Right atrium auricular region (tissue), 2 donors: ENCODE data around the gene GJE1. TPM values are rescaled to one million over a fixed set of nuclear protein-coding genes. Genes with fewer than 3 reads are reported as not detected.
"Not testable (repeated sequence)": the region's sequence is repeated elsewhere in the genome, so short reads cannot be mapped to it uniquely, and the experiment has no call there.

Source experiments
- DNase-seq: peaks from one replicate; pipeline ENCODE4 v3.0.0-alpha.2; 2019; ENCODE audit warnings: low spot score
- H3K27ac ChIP-seq, 2 donors: fragments of 200-600 bp; sonication (generic); 1 replicate in 1 of 2; 2 replicates in 1 of 2; pipeline ENCODE4 v1.5.1; 2016 to 2019
- H3K27me3 ChIP-seq, 2 donors: fragments of 200-600 bp; sonication (generic); one replicate each; pipeline versions ENCODE4 v1.5.1 to v1.6.0; 2017 to 2019
- H3K36me3 ChIP-seq: fragments of 200-600 bp; sonication (generic); one replicate; pipeline ENCODE4 v1.5.1; 2016
- H3K4me1 ChIP-seq, 2 donors: fragments of 200-600 bp; sonication (generic); one replicate each; pipeline versions ENCODE4 v1.5.1 to v1.6.0; 2017 to 2019
- H3K4me3 ChIP-seq, 2 donors: fragments of 200-600 bp; sonication (generic); 1 replicate in 1 of 2; 2 replicates in 1 of 2; pipeline ENCODE4 v1.5.1; 2017 to 2019; ENCODE audit warnings: mild to moderate bottlenecking in 1 of 2, moderate library complexity in 1 of 2
- H3K9me3 ChIP-seq, 2 donors: fragments of 200-600 bp; sonication (generic); one replicate each; pipeline ENCODE4 v1.5.1; 2019
- CTCF ChIP-seq, 2 donors: fragments of 200-600 bp; sonication (generic); IDR thresholded peaks; one replicate each; pipeline ENCODE4 v1.5.1; 2019; ENCODE audit warnings: antibody characterized with exemption in 2 of 2
- total RNA-seq, 2 donors: library from RNA; depleted of rRNA; stranded (reverse); fragments of >200 nt; gene quantifications; one replicate each; pipeline ENCODE4 v1.1.0, GENCODE V29; 2016

The GJE1 gene
- total RNA-seq, 2 donors from 2014 or later = not detected

DNA sequence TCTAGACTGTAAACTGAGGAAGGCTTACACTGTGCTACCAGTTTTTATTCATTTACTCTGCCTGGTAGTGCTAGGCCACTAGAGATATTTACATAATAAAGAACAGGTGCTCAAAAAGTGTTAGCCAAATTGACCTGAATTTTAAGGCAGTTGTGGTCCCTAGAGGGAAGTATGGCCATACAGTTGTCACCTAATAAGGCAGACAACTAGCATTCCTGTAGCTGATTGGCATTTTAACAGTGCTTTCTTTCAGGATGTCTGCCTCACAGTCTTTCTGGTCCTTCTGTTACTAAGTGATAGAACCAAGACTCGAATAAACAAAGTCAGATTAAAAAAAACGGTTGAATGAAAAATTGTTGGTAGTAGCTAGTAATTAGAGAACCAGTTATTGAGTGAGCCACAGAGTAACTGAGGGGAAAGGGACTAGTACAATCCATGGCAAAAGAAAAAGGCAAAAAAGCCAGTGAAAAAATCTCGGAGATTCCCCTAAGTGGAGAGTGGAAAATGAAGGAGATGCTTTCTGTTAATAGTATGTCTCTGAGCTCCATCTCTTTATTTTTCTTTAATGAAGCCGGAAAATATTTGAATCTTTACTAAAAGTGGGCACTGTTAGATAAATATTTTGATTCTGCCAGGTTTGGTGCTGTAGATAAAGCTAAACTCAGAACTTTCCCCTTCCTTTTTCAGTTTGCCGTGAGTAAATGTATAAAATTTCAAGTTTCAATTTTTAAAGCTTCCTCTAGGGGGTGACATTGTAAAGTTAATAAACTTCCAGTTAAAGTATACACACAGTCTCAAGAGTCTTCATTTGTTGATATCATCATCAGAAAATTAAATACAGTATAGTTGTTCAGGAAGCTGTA is 23.4 kb downstream of the GJE1 start:
- H3K4me3 ChIP-seq = no peak overlapping the region
- TF ChIP-seq CTCF (IDR thresholded peaks at IDR 0.05) = peak; percentile 30 to 64

GRCh38 chr6:142156758-142157068 is 24.0 kb downstream of the GJE1 start:
- not testable (repeated sequence) for DNase-seq, H3K36me3 ChIP-seq, H3K9me3 ChIP-seq, H3K4me1 ChIP-seq, H3K4me3 ChIP-seq, H3K27me3 ChIP-seq, H3K27ac ChIP-seq
- peak in 1 of 2 donors; percentile 2 for TF ChIP-seq CTCF (IDR thresholded peaks at IDR 0.05)

More for the DNA sequence above, 23.4 kb downstream of the GJE1 start:
- H3K9me3 ChIP-seq = no peaks in the 10 kb centered on the region
- no peaks in the 10 kb centered on the region for H3K27me3 ChIP-seq
- no peak for DNase-seq
- no peak overlapping the region for H3K27ac ChIP-seq
- H3K36me3 ChIP-seq = no peaks in the 10 kb centered on the region
- peaks cover 0 to 10% of the 10 kb centered on the region in 2 donors for H3K4me1 ChIP-seq

DNA sequence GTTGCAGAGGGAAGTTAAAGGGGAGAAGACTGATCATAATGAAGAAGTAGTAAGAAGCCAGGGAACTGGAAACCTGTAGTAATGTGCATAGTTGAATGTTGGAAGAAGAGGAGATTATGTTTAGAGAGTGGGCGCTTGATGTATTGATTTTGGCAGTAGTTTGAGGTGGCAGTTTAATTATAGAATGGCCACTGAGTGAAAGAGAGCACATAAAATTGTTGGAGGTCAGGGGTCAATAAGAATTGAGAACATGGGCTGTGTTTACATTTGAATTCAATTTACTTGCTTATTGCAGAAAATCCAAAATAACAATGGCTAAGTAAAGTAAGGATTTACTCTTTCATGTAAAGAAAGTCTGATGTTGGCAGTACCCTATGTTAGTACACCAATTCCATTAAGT is 30.1 kb downstream of the GJE1 start:
- Histone ChIP-seq H3K9me3 (no peaks in the 10 kb centered on the region), H3K36me3 (peaks cover 10% of the 10 kb centered on the region), H3K27ac (no peak overlapping the region), H3K4me3 (no peak overlapping the region), H3K4me1 (peaks cover 0 to 9% of the 10 kb centered on the region in 2 donors), H3K27me3 (no peaks in the 10 kb centered on the region)
- no peak for TF ChIP-seq CTCF (IDR thresholded peaks at IDR 0.05)
- DNase-seq = no peak

DNA sequence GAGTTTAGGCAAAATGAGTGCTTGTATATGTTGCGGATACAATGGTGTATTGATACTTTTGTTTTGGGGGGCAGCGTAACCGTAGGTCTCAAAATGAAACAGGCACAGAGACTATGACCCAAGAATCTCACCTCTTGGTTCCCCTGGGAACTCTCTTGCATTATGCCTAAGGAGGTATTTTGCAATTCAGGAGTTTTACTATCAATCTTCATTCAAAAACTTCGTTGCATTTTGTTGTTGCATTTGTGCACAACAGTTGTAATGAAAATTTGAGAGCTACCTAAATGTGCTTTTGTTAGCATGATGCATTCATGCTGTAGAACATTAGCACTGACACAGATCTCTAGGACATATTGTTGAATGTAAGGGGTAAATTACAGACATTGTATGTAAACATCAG is 32.5 kb downstream of the GJE1 start:
- H3K4me3 ChIP-seq = no peak overlapping the region
- no peak for DNase-seq
- no peak for TF ChIP-seq CTCF (IDR thresholded peaks at IDR 0.05)
- peaks cover 0 to 9% of the 10 kb centered on the region in 2 donors for H3K4me1 ChIP-seq
- no peak overlapping the region for H3K27ac ChIP-seq
- no peaks in the 10 kb centered on the region for H3K27me3 ChIP-seq
- no peaks in the 10 kb centered on the region for H3K9me3 ChIP-seq
- H3K36me3 ChIP-seq = peaks cover 16% of the 10 kb centered on the region

DNA sequence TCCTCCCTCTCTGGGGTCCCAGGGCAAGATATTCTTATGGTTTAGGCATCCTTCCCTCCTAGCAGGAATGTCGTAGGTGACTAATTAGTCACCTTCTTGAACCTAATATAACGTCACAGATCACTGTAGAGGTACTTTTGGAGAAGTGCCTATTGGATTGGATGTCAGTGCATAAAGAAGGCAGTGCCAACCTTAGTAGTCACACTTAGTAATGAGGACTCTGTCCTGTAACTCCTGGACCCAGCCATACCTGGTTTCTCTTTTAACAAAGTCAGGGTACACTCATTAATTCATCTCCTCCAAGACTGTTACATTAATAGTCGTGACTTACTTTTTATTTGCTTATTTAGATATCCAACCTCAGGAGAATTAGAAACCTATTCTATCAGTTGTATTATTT is 34.3 kb downstream of the GJE1 start:
- TF ChIP-seq CTCF (IDR thresholded peaks at IDR 0.05) = no peak
- no peak for DNase-seq
- H3K4me3 ChIP-seq = no peak overlapping the region
- H3K27ac ChIP-seq = no peak overlapping the region
- H3K36me3 ChIP-seq = peaks cover 33% of the 10 kb centered on the region
- H3K9me3 ChIP-seq = no peaks in the 10 kb centered on the region
- H3K27me3 ChIP-seq = no peaks in the 10 kb centered on the region
- peaks cover 0 to 9% of the 10 kb centered on the region in 2 donors for H3K4me1 ChIP-seq

DNA sequence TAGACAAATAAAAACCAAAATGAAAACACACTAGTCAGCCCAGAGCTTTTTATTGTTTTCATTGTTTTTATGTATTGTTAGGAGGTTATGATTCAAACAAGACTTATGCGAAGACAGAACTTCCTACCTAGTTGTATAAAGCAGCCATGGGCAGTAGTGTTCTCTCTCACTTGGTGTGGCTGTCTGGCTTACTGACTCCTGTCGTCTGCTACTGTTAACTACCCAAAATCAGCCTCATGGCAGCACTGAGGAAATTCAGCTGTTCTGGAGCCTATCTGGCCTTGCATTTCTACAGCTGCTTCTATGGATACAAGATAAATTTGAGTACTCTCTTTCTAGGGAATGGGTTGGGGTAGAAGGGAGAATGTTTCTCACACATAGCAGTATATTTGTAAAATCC is 34.8 kb downstream of the GJE1 start:
- no peak for DNase-seq
- H3K9me3 ChIP-seq = no peaks in the 10 kb centered on the region
- no peak for TF ChIP-seq CTCF (IDR thresholded peaks at IDR 0.05)
- H3K4me3 ChIP-seq = no peak overlapping the region
- H3K4me1 ChIP-seq = peaks cover 0 to 7% of the 10 kb centered on the region in 2 donors
- no peak overlapping the region for H3K27ac ChIP-seq
- H3K36me3 ChIP-seq = peaks cover 37% of the 10 kb centered on the region
- no peaks in the 10 kb centered on the region for H3K27me3 ChIP-seq
